ENCODE data around the gene TARM1.
A peak's percentile ranks its signal among the peaks of the same experiment; 100 is the strongest.

The TARM1 gene

GRCh38 chr19:54081032-54081431, at the start of gene TARM1:
TSS of gene TARM1 (minus strand) at chr19:54081365. CDS start at chr19:54081340, 25 bp downstream.
- no peak within 1 kb of the TSS for H3K4me3 ChIP-seq (ENCODE audit: low read depth, low read length)

DNA sequence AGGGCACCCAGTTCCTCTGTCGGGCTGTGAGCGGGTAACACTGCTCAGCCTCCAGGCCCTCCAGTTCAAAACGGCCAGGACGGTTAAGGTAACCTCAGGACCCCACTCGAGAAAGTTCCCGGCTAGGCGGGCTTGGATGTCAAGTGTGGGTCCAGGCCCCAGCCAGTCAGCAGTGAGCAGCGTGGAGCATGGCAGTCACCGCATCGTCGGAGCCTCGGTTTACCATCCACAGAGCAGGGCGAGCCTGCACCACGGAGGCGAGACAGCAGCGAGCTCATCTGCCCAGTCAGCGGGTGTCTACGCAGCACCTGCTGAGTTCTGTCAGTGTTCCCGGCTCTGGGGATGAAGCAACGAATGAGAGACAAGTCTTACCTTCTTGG, 48.4 kb upstream of the TARM1 start:
- no peak overlapping the region for H3K4me3 ChIP-seq (ENCODE audit: low read depth, low read length)

- H3K4me3 ChIP-seq (ENCODE audit: low read depth, low read length), result no peak overlapping the region
Observed at GRCh38 chr19:54128796-54129616, 47.8 kb upstream of the TARM1 start.

DNA sequence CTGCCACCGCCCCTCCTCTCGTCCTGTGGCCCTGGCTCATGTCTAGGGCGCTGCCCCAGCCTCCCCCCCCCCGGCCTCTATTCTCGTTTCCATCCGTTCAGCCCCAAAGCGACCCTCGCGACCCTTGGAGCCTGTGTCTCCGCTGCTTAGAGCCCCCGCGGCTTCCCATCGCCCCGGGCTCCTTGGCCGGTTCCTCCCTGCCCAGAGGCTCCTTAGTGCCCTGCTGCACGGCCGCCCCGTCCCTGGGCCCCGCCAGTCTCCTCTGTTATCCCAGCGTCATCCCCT, 47.2 kb upstream of the TARM1 start:
- no peak overlapping the region for H3K4me3 ChIP-seq (ENCODE audit: low read depth, low read length)

DNA sequence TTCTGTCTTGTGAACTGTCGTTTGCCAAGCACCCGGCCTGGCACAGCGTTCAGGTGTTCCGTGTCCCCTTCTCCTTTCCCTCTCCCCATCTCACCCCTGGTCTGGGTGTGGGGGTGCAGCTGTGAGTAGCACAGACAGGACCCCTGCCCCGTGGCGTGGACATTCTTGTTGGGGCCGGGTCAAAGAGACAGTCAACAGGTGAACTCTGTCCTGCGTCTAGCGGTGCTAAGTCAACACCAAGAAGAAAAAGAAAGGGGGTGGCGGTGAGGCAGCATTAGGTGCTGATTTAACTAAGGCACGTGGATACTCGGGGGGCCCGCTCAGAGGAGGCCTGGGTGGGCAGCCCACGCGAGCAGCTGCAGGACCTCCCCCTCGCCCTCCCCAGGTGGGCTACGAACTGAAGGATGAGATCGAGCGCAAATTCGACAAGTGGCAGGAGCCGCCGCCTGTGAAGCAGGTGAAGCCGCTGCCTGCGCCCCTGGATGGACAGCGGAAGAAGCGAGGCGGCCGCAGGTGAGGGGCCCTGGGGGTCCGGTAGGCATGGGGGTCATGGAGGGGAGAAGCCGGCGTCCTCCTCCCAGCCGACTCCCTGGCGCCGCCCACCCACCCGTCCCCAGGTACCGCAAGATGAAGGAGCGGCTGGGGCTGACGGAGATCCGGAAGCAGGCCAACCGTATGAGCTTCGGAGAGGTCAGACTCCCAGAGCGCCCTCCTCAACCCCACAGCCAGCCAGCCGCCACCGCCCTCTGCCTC, 46.7 kb upstream of the TARM1 start:
- no peak overlapping the region for H3K4me3 ChIP-seq (ENCODE audit: low read depth, low read length)

GRCh38 chr19:54125713-54126112, 44.5 kb upstream of the TARM1 start:
- no peak overlapping the region for H3K4me3 ChIP-seq (ENCODE audit: low read depth, low read length)

- no peak overlapping the region for H3K4me3 ChIP-seq (ENCODE audit: low read depth, low read length)
Observed at GRCh38 chr19:54124393-54124792, 43.2 kb upstream of the TARM1 start.

DNA sequence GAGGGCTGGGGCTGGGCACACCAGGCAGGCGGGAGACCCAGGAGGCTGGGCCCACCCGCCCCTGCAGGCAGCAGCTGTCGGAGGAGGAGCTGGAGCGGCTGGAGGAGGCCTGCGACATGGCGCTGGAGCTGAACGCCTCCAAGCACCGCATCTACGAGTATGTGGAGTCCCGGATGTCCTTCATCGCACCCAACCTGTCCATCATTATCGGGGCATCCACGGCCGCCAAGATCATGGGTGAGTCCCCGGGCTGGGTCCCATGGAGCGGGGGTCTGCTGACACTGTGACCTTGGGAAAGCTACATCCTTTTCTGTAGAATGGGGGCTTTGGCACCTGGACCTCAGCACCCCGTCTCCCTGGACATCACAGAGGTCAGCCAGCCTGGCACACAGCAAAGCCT, 42.5 kb upstream of the TARM1 start:
- no peak overlapping the region for H3K4me3 ChIP-seq (ENCODE audit: low read depth, low read length)

DNA sequence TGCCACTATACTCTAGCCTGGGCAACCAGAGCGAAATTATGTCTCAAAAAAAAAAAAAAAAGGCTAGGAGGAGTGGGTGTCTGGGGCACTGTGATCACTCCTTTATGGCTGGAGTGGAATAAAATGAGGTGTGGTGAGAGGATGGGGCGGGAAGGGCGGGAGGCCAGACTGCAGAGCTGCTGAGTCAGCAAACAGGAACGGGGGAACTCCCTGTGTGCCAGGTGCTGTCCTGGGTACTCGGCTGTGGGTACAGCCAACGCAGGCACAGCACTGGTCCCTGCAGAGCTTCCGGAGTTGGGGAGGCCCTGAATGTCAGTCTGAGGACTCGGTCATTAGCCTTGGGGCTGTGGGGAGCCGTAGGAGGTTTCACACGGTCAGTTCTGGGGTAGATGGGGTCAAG, 40.1 kb upstream of the TARM1 start:
- H3K4me3 ChIP-seq (ENCODE audit: low read depth, low read length), result no peak overlapping the region

DNA sequence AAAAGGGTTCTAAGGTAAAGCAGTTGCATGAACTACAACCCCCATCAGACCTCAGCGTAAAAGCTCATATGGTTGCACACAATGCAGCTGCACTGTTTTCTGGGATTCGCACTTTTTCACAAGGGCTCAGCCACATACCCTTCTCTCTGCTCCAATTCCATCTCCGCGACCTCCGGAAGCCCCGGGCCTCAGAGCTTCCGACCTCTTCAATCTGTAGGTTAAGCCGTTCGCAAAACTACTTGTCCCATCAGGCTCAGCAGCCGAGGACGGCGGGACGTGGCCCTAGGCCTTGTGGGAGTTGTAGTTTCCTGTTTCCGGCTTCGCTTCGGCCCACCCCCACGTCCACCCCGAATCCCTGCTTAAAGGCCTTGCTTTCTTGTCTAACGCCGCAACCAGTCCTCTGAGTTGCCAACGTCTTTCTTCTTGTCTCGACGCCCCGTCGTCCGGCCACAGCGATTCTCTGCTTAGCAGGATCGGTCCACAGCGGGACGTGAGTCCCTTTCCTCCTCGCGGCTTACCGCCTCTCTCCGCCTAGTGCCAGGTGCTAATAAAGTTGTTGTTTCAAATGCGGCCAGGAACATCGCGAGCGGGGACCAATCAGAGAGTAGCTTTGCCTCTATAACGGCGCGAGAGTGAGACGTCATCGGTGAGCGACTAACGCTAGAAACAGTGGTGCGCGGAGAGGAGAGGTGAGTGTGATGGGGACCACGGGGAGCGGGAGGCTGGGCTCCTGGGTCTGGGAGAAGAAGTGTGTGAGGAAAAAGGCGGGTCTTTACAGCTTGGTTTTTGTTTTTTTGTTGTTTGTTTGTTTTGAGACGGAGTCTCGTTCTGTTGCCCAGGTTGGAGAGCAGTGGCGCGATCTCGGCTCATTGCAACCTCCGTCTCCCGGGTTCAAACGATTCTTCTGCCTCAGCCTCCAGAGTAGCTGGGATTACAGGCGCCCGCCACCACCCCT, 34.2 kb upstream of the TARM1 start, which contains the start of the genes PRPF31 and TFPT:
TSS of gene PRPF31 (plus strand) at position 646 of the 955 bp plus-strand sequence. CDS start 2,525 bp downstream, outside the sequence.
TSS of gene TFPT (minus strand) at position 549 of the 955 bp plus-strand sequence. CDS start at position 161, 388 bp downstream.
- peak within 1 kb of the TSS; percentile 95 for H3K4me3 ChIP-seq (ENCODE audit: low read depth, low read length)

DNA sequence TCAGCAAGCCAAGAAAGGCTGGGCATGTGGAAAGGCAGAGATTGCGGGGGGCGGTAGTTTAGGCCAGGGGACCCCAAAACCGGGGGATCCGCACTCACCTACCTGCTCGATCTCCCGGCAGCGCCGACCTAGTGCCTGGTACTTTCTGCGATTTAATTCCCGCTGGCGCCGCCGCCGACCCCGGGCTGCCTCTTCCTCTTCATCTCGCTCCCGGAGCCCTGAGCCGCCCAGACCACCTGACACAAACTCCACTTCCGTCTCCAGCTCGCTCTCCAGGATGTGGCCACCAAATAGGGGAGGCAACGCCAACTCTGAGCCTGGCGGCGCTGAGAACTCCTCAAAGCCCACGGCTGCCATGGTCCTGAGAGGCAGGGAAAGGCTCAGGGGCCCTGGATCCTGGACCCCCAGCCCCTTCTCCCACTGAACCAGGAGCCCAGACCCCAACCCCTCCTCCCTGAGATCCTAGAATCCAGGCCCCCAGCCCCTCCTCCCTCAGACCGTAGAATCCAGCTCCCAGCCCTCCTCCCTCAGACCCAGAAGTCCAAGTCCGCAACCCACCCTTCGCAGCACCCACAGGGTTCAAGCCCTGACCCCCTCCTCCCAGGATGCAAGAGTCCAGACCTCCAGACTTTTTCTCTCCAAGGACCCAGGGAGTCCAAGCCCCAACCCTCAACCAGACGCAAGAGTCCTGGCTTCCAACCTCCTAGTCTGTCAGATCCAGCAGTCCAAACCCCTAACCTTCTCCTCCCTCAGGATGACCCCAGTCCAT, 33.4 kb upstream of the TARM1 start:
- H3K4me3 ChIP-seq (ENCODE audit: low read depth, low read length), result peak overlapping the region; percentile 95

DNA sequence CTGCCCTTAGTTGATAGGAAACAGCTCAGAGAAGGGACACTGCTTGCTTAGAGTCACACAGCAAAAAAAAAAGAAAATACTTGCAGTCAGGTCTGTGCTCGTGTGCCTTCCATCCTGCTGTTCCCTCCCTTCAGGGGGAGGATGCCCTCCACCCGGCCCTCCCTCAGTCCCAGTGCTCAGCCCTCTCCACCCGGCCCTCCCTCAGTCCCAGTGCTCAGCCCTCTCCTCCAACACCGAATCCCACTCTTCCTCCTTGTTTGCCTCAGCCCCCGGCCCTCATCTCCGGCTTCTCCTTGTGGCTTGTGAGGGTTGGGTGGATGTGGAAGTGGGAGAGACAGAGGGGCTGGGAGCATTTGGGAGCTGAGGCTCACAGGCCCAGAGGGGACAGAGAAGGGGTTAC, 28.5 kb upstream of the TARM1 start:
- H3K4me3 ChIP-seq (ENCODE audit: low read depth, low read length), result no peak overlapping the region

DNA sequence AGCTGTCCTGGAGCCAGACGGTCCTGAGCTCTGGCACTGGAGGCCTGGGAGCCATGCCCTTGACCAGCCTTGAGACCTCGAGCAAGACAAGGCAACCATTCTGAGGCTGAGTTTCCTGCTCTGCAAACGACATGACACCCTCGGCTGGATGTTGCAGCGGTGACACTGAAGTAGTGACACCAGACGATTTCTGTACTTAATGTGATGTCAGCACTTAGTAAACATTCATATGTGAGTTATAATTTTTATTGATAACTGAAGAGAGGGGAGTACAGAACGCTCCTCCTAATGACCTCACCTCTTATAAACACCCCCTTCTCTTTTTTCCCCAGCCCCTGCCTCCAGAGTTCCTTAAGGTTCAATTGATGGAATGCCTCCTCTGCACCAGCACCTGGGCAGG, 27.3 kb upstream of the TARM1 start:
- no peak overlapping the region for H3K4me3 ChIP-seq (ENCODE audit: low read depth, low read length)

GRCh38 chr19:54107876-54108490, 26.8 kb upstream of the TARM1 start:
- H3K4me3 ChIP-seq (ENCODE audit: low read depth, low read length), result no peak overlapping the region

DNA sequence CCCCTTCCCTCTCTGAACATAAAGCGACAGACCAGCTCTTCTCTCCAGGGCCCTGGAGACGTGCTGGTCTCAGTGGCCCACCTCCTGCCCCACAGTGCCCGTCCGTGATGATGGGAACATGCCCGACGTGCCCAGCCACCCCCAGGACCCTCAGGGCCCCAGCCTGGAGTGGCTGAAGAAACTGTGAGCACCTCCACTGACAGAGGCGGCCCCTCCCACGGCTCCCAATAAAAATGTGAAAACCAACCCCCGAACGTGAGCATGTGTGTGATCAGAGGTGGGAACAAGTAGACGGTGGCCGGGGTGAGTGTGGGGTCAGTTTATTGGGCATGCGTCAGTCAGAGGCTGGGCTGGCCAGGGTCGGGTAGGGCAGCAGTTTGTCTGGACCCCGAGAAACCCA, 25.6 kb upstream of the TARM1 start:
- H3K4me3 ChIP-seq (ENCODE audit: low read depth, low read length), result no peak overlapping the region

DNA sequence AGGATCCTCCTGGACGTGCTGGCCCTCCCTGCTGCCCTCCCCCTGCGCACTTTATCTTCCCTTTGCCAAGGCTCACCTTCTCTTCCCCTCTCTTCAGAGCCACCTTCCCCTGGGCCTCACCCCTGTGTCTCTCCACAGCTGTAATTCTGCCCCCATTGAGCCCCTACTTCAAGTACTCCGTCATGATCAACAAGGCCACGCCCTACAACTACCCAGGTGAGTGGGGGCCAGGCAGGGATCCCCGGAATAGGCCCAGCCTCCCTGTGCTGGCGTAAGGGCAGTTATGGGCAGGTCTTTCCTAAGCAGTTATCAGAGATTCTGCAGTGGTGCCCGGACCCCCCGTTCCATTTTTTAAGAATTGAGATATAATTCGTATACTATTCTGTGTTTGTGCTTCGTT, 24.6 kb upstream of the TARM1 start:
- H3K4me3 ChIP-seq (ENCODE audit: low read depth, low read length), result no peak overlapping the region

DNA sequence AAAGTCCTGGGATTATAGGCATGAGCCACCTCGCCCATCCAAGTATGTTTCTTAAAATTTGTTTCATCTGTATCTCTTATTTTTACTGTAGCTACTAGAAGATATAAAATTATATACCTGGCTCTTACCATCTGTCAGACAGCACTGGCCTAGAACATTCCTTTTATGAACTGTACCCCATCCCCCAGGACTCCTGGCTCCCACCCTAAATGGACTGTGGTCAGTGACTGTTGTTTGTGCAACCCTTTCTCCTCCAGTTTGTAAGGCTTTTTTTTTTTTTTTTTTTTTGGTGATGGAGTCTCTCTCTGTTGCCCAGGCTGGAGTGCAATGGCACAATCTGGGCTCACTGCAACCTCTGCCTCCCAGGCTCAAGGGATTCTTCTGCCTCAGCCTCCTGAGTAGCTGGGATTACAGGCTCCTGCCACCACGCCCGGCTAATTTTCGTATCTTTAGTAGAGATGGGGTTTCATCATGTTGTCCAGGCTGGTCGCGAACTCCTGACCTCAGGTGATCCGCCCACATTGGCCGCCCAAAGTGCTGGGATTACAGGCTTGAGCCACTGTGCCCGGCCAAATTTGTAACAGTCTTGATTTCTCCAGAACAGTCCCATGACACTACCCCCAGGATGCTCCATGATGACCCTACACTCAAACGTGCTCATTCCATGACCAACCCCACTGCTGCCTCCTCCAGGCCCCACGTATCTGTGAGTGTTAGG, 24.0 kb upstream of the TARM1 start:
- H3K4me3 ChIP-seq (ENCODE audit: low read depth, low read length), result no peak overlapping the region

- H3K4me3 ChIP-seq (ENCODE audit: low read depth, low read length), result peak within 1 kb of the TSS; percentile 82
Observed at GRCh38 chr19:54102421-54103169, 21.4 kb upstream of the TARM1 start, which contains the start of gene NDUFA3. TSS of gene NDUFA3 (plus strand) at chr19:54102855. CDS start at chr19:54102879, 24 bp downstream.

All from iPS-11a (cell line).